SU-DHL-6 (cell line): Measurements from ENCODE around the gene UNC45A.

ENCODE experiments used
- H2AFZ ChIP-seq: fragments of 200-600 bp; sonication (generic); 2 replicates; pipeline ENCODE4 v1.6.1; 2014; ENCODE audit warnings: low read depth, mild to moderate bottlenecking, moderate library complexity, mixed read lengths, antibody characterized with exemption, low read length; ENCODE audit not compliant: severe bottlenecking
- H3F3A ChIP-seq: fragments of 200-600 bp; shearing (Covaris generic); 2 replicates; pipeline ENCODE4 v1.6.0; 2016; ENCODE audit warnings: antibody characterized with exemption, mild to moderate bottlenecking; ENCODE audit not compliant: insufficient read depth
- H3K27ac ChIP-seq: fragments of 200-600 bp; sonication (generic); 2 replicates; pipeline ENCODE4 v1.5.1; 2016; ENCODE audit warnings: low read depth, mild to moderate bottlenecking, low read length, moderate library complexity, mixed read lengths
- H3K27me3 ChIP-seq: fragments of 200-600 bp; sonication (generic), shearing (Covaris generic); 2 replicates; pipeline ENCODE4 v1.6.0; 2014; ENCODE audit warnings: mild to moderate bottlenecking, low read length
- H3K36me3 ChIP-seq: fragments of 200-600 bp; sonication (generic); 2 replicates; pipeline ENCODE4 v1.6.1; 2014; ENCODE audit warnings: mild to moderate bottlenecking, low read length, mixed read lengths
- H3K4me2 ChIP-seq: fragments of 300-600, 200-600 bp; shearing (Covaris generic), sonication (generic); 2 replicates; pipeline ENCODE4 v1.6.0; 2014; ENCODE audit warnings: low read length, low read depth, mild to moderate bottlenecking; ENCODE audit not compliant: poor library complexity, severe bottlenecking
- H3K4me3 ChIP-seq: fragments of 200-600 bp; sonication (generic); 2 replicates; pipeline ENCODE4 v1.5.1; 2014; ENCODE audit warnings: antibody characterized with exemption, low read length, mild to moderate bottlenecking, mixed read lengths; ENCODE audit not compliant: insufficient read depth, poor library complexity, severe bottlenecking
- H3K79me2 ChIP-seq: fragments of 200-600 bp; sonication (generic); 2 replicates; pipeline ENCODE4 v1.6.1; 2014; ENCODE audit warnings: mild to moderate bottlenecking, low read length, moderate library complexity; ENCODE audit not compliant: insufficient read depth
- H3K9ac ChIP-seq: fragments of 200-600 bp; sonication (generic); 2 replicates; pipeline ENCODE4 v1.7.0; 2014; ENCODE audit warnings: mild to moderate bottlenecking, low read length
- H3K9me2 ChIP-seq: fragments of 200-600 bp; sonication (generic); replicated peaks from 2 replicates; pipeline ENCODE4 v1.6.1; 2014; ENCODE audit warnings: low read length; ENCODE audit not compliant: insufficient read depth
- H3K9me3 ChIP-seq: fragments of 200-600 bp; sonication (generic); 2 replicates; pipeline ENCODE4 v1.6.1; 2014; ENCODE audit warnings: low read length, mixed read lengths; ENCODE audit not compliant: insufficient read depth
- H4K20me1 ChIP-seq: fragments of 200-600 bp; sonication (generic); 2 replicates; pipeline ENCODE4 v1.6.1; 2014; ENCODE audit warnings: low read depth, mild to moderate bottlenecking, antibody characterized with exemption, low read length, moderate library complexity, mixed read lengths
- EZH2phosphoT487 ChIP-seq: fragments of 200-600 bp; sonication (generic), shearing (Covaris generic); conservative IDR thresholded peaks from 2 replicates; pipeline ENCODE4 v1.6.1; 2018; ENCODE audit warnings: mild to moderate bottlenecking, antibody characterized with exemption, low read length, moderate library complexity, mixed read lengths
- TF ChIP-seq, protein P1 (sequence below): fragments of 200-600 bp; sonication (generic); IDR thresholded peaks from one replicate; pipeline ENCODE4 v1.5.1; 2017; ENCODE audit warnings: antibody characterized with exemption, mild to moderate bottlenecking, low read length, moderate library complexity; ENCODE audit not compliant: insufficient read depth, poor library complexity, severe bottlenecking

The UNC45A gene

GRCh38 chr15:90970274-90970673 lies 35.2 kb downstream of the UNC45A start:
- Histone ChIP-seq H3K27ac (no peak overlapping the region), H3K27me3 (no peaks in the 10 kb centered on the region), H4K20me1 (no peaks in the 10 kb centered on the region), H3F3A (peaks cover 16% of the 10 kb centered on the region; the same call in 1 of the 2 replicates), H3K9ac (no peak overlapping the region), H3K4me3 (no peak overlapping the region), H3K9me2 (no peaks in the 10 kb centered on the region), H2AFZ (no peak overlapping the region), H3K4me2 (no peak overlapping the region), H3K79me2 (no peaks in the 10 kb centered on the region), H3K36me3 (peaks cover 47% of the 10 kb centered on the region), H3K9me3 (no peaks in the 10 kb centered on the region)
- no peak for TF ChIP-seq EZH2phosphoT487
- TF ChIP-seq, protein P1, sequence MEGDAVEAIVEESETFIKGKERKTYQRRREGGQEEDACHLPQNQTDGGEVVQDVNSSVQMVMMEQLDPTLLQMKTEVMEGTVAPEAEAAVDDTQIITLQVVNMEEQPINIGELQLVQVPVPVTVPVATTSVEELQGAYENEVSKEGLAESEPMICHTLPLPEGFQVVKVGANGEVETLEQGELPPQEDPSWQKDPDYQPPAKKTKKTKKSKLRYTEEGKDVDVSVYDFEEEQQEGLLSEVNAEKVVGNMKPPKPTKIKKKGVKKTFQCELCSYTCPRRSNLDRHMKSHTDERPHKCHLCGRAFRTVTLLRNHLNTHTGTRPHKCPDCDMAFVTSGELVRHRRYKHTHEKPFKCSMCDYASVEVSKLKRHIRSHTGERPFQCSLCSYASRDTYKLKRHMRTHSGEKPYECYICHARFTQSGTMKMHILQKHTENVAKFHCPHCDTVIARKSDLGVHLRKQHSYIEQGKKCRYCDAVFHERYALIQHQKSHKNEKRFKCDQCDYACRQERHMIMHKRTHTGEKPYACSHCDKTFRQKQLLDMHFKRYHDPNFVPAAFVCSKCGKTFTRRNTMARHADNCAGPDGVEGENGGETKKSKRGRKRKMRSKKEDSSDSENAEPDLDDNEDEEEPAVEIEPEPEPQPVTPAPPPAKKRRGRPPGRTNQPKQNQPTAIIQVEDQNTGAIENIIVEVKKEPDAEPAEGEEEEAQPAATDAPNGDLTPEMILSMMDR = no peak

DNA sequence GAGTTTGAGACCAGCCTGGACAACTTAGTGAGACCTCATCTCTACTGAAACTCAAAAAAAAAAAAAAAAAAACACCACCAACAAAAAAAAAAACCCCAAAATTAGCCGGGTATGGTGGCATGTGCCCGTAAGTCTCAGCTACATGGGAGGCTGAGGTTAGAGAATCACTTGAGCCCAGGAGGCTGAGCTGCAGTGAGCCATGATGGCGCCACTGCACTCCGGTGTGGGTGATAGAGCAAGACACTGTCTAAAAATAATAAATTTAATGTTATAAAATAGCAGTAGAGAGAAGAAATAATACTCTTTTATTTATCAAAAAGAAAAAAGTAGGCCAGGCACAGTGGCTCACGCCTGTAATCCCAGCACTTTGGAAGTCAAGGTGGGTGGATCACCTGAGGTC lies 37.0 kb downstream of the UNC45A start:
- Histone ChIP-seq H3K27me3 (no peaks in the 10 kb centered on the region), H3K36me3 (peaks cover 48% of the 10 kb centered on the region), H3K79me2 (no peaks in the 10 kb centered on the region), H3K4me3 (no peak overlapping the region), H2AFZ (no peak overlapping the region), H3K9me3 (no peaks in the 10 kb centered on the region), H3K9me2 (no peaks in the 10 kb centered on the region), H3F3A (0 out of 2 replicates have a peak, but pooled peaks cover 16% of the 10 kb centered on the region), H3K27ac (no peak overlapping the region), H4K20me1 (no peaks in the 10 kb centered on the region), H3K9ac (no peak overlapping the region), H3K4me2 (no peak overlapping the region)
- TF ChIP-seq EZH2phosphoT487 = no peak
- TF ChIP-seq, protein P1 = no peak

GRCh38 chr15:90974216-90974615 lies 39.1 kb downstream of the UNC45A start:
- Histone ChIP-seq H4K20me1 (no peaks in the 10 kb centered on the region), H3K4me3 (no peak overlapping the region), H3K9me2 (no peaks in the 10 kb centered on the region), H3F3A (no peaks in the 10 kb centered on the region), H3K4me2 (no peak overlapping the region), H3K36me3 (peaks cover 47% of the 10 kb centered on the region), H3K9ac (no peak overlapping the region), H3K27me3 (no peaks in the 10 kb centered on the region), H2AFZ (no peak overlapping the region), H3K79me2 (0 out of 2 replicates have a peak, but pooled peaks cover 5% of the 10 kb centered on the region), H3K9me3 (no peaks in the 10 kb centered on the region), H3K27ac (no peak overlapping the region)
- no peak for TF ChIP-seq EZH2phosphoT487
- TF ChIP-seq, protein P1 = no peak
